Vagina (tissue), 2 donors: Measurements from ENCODE around the gene ZNF423. TPM values are rescaled to one million over a fixed set of nuclear protein-coding genes. Genes with fewer than 3 reads are reported as not detected.

Source experiments
- DNase-seq, 2 donors: peaks; one replicate each; pipeline ENCODE4 v3.0.0-alpha.2; 2017; ENCODE audit errors: extremely low spot score in 2 of 2
- H3K27ac ChIP-seq: fragments of 200-600 bp; sonication (generic); one replicate; pipeline ENCODE4 v1.5.1; 2019
- H3K27me3 ChIP-seq: fragments of 200-600 bp; sonication (generic); one replicate; pipeline ENCODE4 v1.5.1; 2019
- H3K36me3 ChIP-seq, 2 donors: fragments of 200-600 bp; sonication (generic); one replicate each; pipeline ENCODE4 v1.5.1; 2017 to 2019
- H3K4me1 ChIP-seq: fragments of 200-600 bp; sonication (generic); one replicate; pipeline ENCODE4 v1.5.1; 2019
- H3K4me3 ChIP-seq, 2 donors: fragments of 200-600 bp; sonication (generic); 1 replicate in 1 of 2; 2 replicates in 1 of 2; pipeline ENCODE4 v1.5.1; 2016 to 2019
- H3K9me3 ChIP-seq: fragments of 200-600 bp; sonication (generic); one replicate; pipeline ENCODE4 v1.5.1; 2019
- POLR2A ChIP-seq, 2 donors: fragments of 450-650 bp; IDR thresholded peaks; one replicate each; pipeline ENCODE4 v1.6.1; 2017; ENCODE audit warnings: antibody characterized with exemption in 2 of 2, mild to moderate bottlenecking in 2 of 2, moderate library complexity in 2 of 2
- POLR2AphosphoS5 ChIP-seq, 2 donors: sonication (generic); formaldehyde crosslinking; IDR thresholded peaks; one replicate each; pipeline ENCODE4 v1.9.0; 2017; ENCODE audit warnings: antibody characterized with exemption in 2 of 2, mild to moderate bottlenecking in 2 of 2, low read depth in 1 of 2; ENCODE audit not compliant: insufficient read depth in 1 of 2
- intact Hi-C: fragments of 100-400 bp; cut with DNase I; formaldehyde crosslinking; loops from one replicate; pipeline ENCODE4 v1.15.1; 2023
- total RNA-seq: library from RNA; depleted of rRNA; stranded (reverse); fragments of >200 nt; gene quantifications from one replicate; pipeline ENCODE4 v1.2.3, GENCODE V29; 2016
- TF ChIP-seq, protein P1 (sequence below), 3 experiments: fragments of 450-650 bp in 2 of 3; fragments of 200-600 bp in 1 of 3; sonication (generic) in 1 of 3; IDR thresholded peaks; one replicate each; pipeline ENCODE4 v1.5.1; 2017 to 2019; ENCODE audit warnings: antibody characterized with exemption in 3 of 3, mild to moderate bottlenecking in 2 of 3, moderate library complexity in 2 of 3

ZNF423 gene
- total RNA-seq, 1 donor from 2014 or later = 10.3 TPM

DNA sequence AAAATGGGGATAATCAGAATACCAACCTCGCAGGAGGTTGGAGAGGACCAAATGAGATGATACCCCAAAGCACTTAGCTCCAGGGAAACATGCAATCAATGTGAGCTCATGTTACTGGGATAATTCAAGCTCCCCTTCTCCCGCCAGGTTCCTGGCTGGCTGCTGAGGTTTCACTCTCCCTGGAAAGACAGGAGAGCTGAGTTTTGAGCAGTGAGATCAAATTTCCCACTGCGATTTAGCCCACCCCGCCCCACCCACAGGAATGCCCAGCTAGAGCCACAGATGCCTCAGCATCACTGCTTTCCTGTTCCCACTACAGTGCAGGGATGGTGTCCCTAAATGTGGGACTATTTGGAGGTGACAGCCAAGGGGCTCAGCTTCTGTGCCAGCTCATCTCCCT, 56.7 kb downstream of the ZNF423 start:
- intact Hi-C loops = no loop called here
- no peaks in the 10 kb centered on the region for H3K36me3 ChIP-seq
- no peak overlapping the region for H3K27ac ChIP-seq
- H3K4me3 ChIP-seq = no peak overlapping the region
- H3K4me1 ChIP-seq = peaks cover 6% of the 10 kb centered on the region
- no peaks in the 10 kb centered on the region for H3K9me3 ChIP-seq
- TF ChIP-seq, protein P1, sequence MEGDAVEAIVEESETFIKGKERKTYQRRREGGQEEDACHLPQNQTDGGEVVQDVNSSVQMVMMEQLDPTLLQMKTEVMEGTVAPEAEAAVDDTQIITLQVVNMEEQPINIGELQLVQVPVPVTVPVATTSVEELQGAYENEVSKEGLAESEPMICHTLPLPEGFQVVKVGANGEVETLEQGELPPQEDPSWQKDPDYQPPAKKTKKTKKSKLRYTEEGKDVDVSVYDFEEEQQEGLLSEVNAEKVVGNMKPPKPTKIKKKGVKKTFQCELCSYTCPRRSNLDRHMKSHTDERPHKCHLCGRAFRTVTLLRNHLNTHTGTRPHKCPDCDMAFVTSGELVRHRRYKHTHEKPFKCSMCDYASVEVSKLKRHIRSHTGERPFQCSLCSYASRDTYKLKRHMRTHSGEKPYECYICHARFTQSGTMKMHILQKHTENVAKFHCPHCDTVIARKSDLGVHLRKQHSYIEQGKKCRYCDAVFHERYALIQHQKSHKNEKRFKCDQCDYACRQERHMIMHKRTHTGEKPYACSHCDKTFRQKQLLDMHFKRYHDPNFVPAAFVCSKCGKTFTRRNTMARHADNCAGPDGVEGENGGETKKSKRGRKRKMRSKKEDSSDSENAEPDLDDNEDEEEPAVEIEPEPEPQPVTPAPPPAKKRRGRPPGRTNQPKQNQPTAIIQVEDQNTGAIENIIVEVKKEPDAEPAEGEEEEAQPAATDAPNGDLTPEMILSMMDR (IDR thresholded peaks at IDR 0.05) = no peak
- no peak for TF ChIP-seq POLR2A (IDR thresholded peaks at IDR 0.05)
- TF ChIP-seq POLR2AphosphoS5 (IDR thresholded peaks at IDR 0.05; ENCODE audit: insufficient read depth in 1 of 2, low read depth in 1 of 2) = no peak
- DNase-seq = no peak
- H3K27me3 ChIP-seq = no peaks in the 10 kb centered on the region

DNA sequence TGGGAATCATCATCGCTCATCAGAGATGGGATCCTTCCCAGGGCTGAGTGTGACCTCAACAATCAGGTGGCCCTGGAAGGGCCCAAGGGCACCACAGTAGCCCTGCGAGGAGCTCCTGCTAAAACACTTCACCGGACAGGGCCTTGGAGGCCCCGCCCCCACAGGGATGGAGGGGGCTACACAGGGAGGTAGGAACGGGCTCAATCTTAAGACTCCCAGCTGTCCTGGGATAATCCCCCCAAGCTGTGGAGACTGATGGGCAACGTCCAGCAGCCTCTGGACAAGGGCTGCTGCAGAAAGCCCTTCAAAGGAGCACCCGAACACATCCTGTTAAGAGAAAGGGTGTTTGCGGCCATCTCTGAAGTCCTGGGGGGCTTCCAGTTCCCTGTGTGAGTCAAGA, 60.4 kb downstream of the ZNF423 start:
- DNase-seq = no peak
- no peaks in the 10 kb centered on the region for H3K27me3 ChIP-seq
- H3K27ac ChIP-seq = no peak overlapping the region
- intact Hi-C loops = no loop called here
- H3K9me3 ChIP-seq = no peaks in the 10 kb centered on the region
- no peak overlapping the region for H3K4me3 ChIP-seq
- peaks cover 1% of the 10 kb centered on the region for H3K4me1 ChIP-seq
- TF ChIP-seq POLR2A (IDR thresholded peaks at IDR 0.05) = no peak
- H3K36me3 ChIP-seq = no peaks in the 10 kb centered on the region

DNA sequence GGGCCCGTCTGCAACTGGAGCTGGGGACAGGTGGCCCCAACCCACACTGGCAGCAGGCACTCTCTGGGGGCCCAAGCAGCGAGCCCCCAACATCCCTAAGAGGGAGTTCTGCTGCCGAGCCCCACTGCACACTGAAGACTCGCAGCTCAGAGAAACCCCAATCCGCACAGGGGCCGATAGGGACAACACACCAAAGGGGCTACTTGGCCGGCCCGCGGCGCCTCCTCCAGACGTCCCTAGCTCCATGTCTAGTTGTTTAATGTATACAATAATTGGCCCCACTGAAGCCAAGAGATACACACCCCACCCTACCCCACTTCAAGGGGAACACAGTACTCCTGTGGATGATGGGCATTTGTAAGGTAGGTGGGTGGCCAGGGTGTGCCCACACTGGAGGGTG, 62.7 kb downstream of the ZNF423 start:
- no peaks in the 10 kb centered on the region for H3K9me3 ChIP-seq
- no peaks in the 10 kb centered on the region for H3K27me3 ChIP-seq
- H3K36me3 ChIP-seq = no peaks in the 10 kb centered on the region
- intact Hi-C loops = no loop called here
- H3K4me3 ChIP-seq = no peak overlapping the region
- TF ChIP-seq, protein P1 (IDR thresholded peaks at IDR 0.05) = no peak
- no peak for TF ChIP-seq POLR2AphosphoS5 (IDR thresholded peaks at IDR 0.05; ENCODE audit: insufficient read depth in 1 of 2, low read depth in 1 of 2)
- no peak for TF ChIP-seq POLR2A (IDR thresholded peaks at IDR 0.05)
- DNase-seq = no peak
- H3K27ac ChIP-seq = no peak overlapping the region
- peaks cover 12% of the 10 kb centered on the region for H3K4me1 ChIP-seq

DNA sequence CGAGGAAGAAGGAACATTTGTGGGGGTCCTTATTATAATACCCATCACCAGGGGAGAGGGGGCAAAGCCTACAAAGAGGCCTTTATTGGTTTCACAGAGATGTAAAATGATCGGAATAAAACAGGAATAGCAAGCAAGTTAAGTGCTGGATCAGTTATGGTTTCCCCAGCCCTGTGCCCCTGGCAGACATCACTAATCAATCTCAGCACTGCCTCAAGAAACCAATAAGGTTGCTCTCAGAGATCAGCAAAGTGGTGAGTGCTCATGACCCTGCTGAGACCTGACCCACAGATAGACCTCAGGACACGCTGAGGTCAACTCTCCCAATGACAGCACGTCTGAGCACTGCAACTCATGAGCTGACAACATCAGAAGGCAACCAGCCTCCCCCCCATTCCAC, 66.3 kb downstream of the ZNF423 start:
- H3K27ac ChIP-seq = peak overlapping the region; percentile 67
- intact Hi-C loops = no loop called here

DNA sequence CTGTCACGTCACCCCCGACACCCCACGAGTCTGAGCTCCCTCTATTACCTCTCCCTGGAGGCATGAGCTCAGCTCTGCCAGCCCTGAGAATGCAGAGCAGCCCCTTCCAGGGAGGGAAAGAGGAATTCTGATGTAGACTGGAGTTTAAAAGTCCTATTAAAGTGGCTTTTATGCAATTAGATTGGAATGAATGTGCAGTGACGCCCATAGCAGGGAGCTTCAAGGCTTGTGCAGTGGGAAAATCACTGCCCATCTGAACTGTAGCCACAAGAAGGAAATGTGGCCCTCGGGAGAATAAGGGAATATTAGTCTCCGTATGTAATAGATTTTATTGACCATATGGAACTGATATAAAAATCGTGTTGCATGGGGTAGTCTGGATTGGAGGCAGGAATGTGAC, 66.9 kb downstream of the ZNF423 start:
- Histone ChIP-seq H3K27ac (peak overlapping the region; percentile 67), H3K36me3 (no peaks in the 10 kb centered on the region), H3K4me1 (peaks cover 25% of the 10 kb centered on the region), H3K4me3 (no peak overlapping the region), H3K27me3 (no peaks in the 10 kb centered on the region), H3K9me3 (no peaks in the 10 kb centered on the region)
- DNase-seq = no peak
- TF ChIP-seq POLR2AphosphoS5 (IDR thresholded peaks at IDR 0.05; ENCODE audit: insufficient read depth in 1 of 2, low read depth in 1 of 2) = peak in 1 of 2 donors; percentile 25
- TF ChIP-seq POLR2A (IDR thresholded peaks at IDR 0.05) = no peak
- intact Hi-C loops = no loop called here

More for the DNA sequence above, 66.3 kb downstream of the ZNF423 start:
- no peak for DNase-seq
- no peak overlapping the region for H3K4me3 ChIP-seq
- TF ChIP-seq POLR2AphosphoS5 (IDR thresholded peaks at IDR 0.05; ENCODE audit: insufficient read depth in 1 of 2, low read depth in 1 of 2) = no peak
- TF ChIP-seq, protein P1 (IDR thresholded peaks at IDR 0.05) = no peak
- TF ChIP-seq POLR2A (IDR thresholded peaks at IDR 0.05) = no peak
- peaks cover 25% of the 10 kb centered on the region for H3K4me1 ChIP-seq
- no peaks in the 10 kb centered on the region for H3K9me3 ChIP-seq
- H3K36me3 ChIP-seq = no peaks in the 10 kb centered on the region
- H3K27me3 ChIP-seq = no peaks in the 10 kb centered on the region

DNA sequence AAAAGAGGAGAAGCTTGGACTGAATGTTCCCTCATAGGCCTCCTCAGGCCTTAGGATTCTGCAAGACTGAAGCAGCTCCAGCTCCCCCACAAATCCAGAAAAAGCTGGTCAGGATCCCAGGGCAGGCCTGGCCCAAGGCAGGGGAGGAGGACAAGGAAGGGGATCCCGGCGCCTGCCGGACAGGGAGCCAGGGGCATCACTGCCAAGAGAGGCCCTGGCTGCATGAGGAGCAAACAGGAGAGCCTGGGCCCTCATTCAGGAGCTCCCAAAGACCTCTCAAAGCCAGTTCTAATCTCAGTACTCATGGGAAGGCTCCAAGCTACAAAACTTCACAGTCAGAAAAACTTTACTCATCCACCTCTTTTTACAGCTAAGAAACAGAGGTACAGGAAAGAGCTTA, 67.3 kb downstream of the ZNF423 start:
- no peak overlapping the region for H3K4me3 ChIP-seq
- no peaks in the 10 kb centered on the region for H3K27me3 ChIP-seq
- peaks cover 25% of the 10 kb centered on the region for H3K4me1 ChIP-seq
- no peaks in the 10 kb centered on the region for H3K36me3 ChIP-seq
- intact Hi-C loops = no loop called here
- H3K27ac ChIP-seq = peak overlapping the region; percentile 67
- DNase-seq = peak in 1 of 2 donors; percentile 92
- TF ChIP-seq POLR2A (IDR thresholded peaks at IDR 0.05) (no peak), POLR2AphosphoS5 (IDR thresholded peaks at IDR 0.05; ENCODE audit: insufficient read depth in 1 of 2, low read depth in 1 of 2) (peak in 1 of 2 donors; percentile 54)
- no peaks in the 10 kb centered on the region for H3K9me3 ChIP-seq
